ENCODE data around the gene KCNMA1. TPM values are rescaled to one million over a fixed set of nuclear protein-coding genes. Genes with fewer than 3 reads are reported as not detected.

Gene KCNMA1
- total RNA-seq, 4 donors from 2014 or later: 66.8 to 96.5 (median 78.9) TPM

GRCh38 chr10:77398558-77398957 is 239.1 kb downstream of the KCNMA1 start:
- TF ChIP-seq CTCF (IDR thresholded peaks at IDR 0.05 in 4 of 5, conservative IDR thresholded peaks at IDR 0.05 in 1 of 5) (no peak), POLR2A (IDR thresholded peaks at IDR 0.05) (no peak)
- peaks cover 61 to 65% of the 10 kb centered on the region in 2 donors for H3K4me1 ChIP-seq
- H3K9me3 ChIP-seq: no peaks in the 10 kb centered on the region
- H3K27ac ChIP-seq: peak overlapping the region in 3 of 4 donors; percentile 68 to 80 (median 69)
- intact Hi-C loops (cut with DNase I; ENCODE audit: low total_unique reads) (loop anchor here (5.0 kb wide), 1 partner anchor 94 kb away; no protein-coding TSS in a partner anchor), in situ Hi-C loops (cut with MboI; ENCODE audit: low sequenced_read_pairs in 4 of 4) (loop anchor here in 3 of 4 donors (5.0 to 25.0 kb wide), 3 partner anchors 224 to 244 kb away; no protein-coding TSS in a partner anchor)
- no peaks in the 10 kb centered on the region for H3K36me3 ChIP-seq
- no peaks in the 10 kb centered on the region for H3K27me3 ChIP-seq
- DNase-seq: no peak
- H3K4me3 ChIP-seq: no peak overlapping the region
- ATAC-seq: no peak

- H3K4me1 ChIP-seq: peaks cover 68 to 78% of the 10 kb centered on the region in 2 donors
- no peak overlapping the region for H3K4me3 ChIP-seq
- no peak for ATAC-seq
- TF ChIP-seq CTCF (IDR thresholded peaks at IDR 0.05 in 4 of 5, conservative IDR thresholded peaks at IDR 0.05 in 1 of 5) (no peak), POLR2A (IDR thresholded peaks at IDR 0.05) (no peak)
- in situ Hi-C loops (cut with MboI; ENCODE audit: low sequenced_read_pairs in 4 of 4) (loop anchor here in 3 of 4 donors (5.0 to 25.0 kb wide), 3 partner anchors 222 to 245 kb away; no protein-coding TSS in a partner anchor), intact Hi-C loops (cut with DNase I; ENCODE audit: low total_unique reads) (loop anchor here (5.0 kb wide), 1 partner anchor 95 kb away; no protein-coding TSS in a partner anchor)
- H3K27ac ChIP-seq: peak overlapping the region; percentile 27 to 72 (median 51)
- no peaks in the 10 kb centered on the region for H3K36me3 ChIP-seq
- H3K27me3 ChIP-seq: no peaks in the 10 kb centered on the region
- H3K9me3 ChIP-seq: no peaks in the 10 kb centered on the region
- DNase-seq: no peak
Measured at GRCh38 chr10:77397103-77397502, 240.5 kb downstream of the KCNMA1 start.

- DNase-seq (no peak), ATAC-seq (no peak)
- H3K27me3 ChIP-seq: no peaks in the 10 kb centered on the region
- H3K4me1 ChIP-seq: peaks cover 75 to 83% of the 10 kb centered on the region in 2 donors
- H3K27ac ChIP-seq: peak overlapping the region in 2 of 4 donors; percentile 66 to 72
- no peak overlapping the region for H3K4me3 ChIP-seq
- H3K36me3 ChIP-seq: no peaks in the 10 kb centered on the region
- in situ Hi-C loops (cut with MboI; ENCODE audit: low sequenced_read_pairs in 4 of 4) (loop anchor here in 3 of 4 donors (5.0 to 25.0 kb wide), 3 partner anchors 221 to 246 kb away; no protein-coding TSS in a partner anchor), intact Hi-C loops (cut with DNase I; ENCODE audit: low total_unique reads) (loop anchor here (5.0 kb wide), 1 partner anchor 96 kb away; no protein-coding TSS in a partner anchor)
- H3K9me3 ChIP-seq: no peaks in the 10 kb centered on the region
- TF ChIP-seq CTCF (IDR thresholded peaks at IDR 0.05 in 4 of 5, conservative IDR thresholded peaks at IDR 0.05 in 1 of 5): no peak
- TF ChIP-seq POLR2A (IDR thresholded peaks at IDR 0.05): no peak
Measured at GRCh38 chr10:77396290-77396689, 241.3 kb downstream of the KCNMA1 start.

GRCh38 chr10:77393821-77394501 is 243.6 kb downstream of the KCNMA1 start:
- in situ Hi-C loops (cut with MboI; ENCODE audit: low sequenced_read_pairs in 4 of 4): loop anchor here in 3 of 4 donors (5.0 to 25.0 kb wide), 3 partner anchors 219 to 248 kb away; no protein-coding TSS in a partner anchor
- H3K27ac ChIP-seq: peak overlapping the region; percentile 41 to 72 (median 54)

More at GRCh38 chr10:77393821-77394501, 243.6 kb downstream of the KCNMA1 start:
- Histone ChIP-seq H3K36me3 (no peaks in the 10 kb centered on the region), H3K9me3 (no peaks in the 10 kb centered on the region), H3K4me3 (no peak overlapping the region), H3K4me1 (peaks cover 78 to 83% of the 10 kb centered on the region in 2 donors), H3K27me3 (no peaks in the 10 kb centered on the region)
- no peak for DNase-seq
- intact Hi-C loops (cut with DNase I; ENCODE audit: low total_unique reads): loop anchor here (5.0 kb wide), 1 partner anchor 217 kb away; no protein-coding TSS in a partner anchor
- no peak for TF ChIP-seq POLR2A (IDR thresholded peaks at IDR 0.05)
- TF ChIP-seq CTCF (IDR thresholded peaks at IDR 0.05 in 4 of 5, conservative IDR thresholded peaks at IDR 0.05 in 1 of 5): no peak
- peak in 1 of 2 donors; percentile 24 for ATAC-seq
